ENCODE results near the gene RNF207.

Gene RNF207

GRCh38 chr1:6262555-6263420 is 56.9 kb downstream of the RNF207 start:
- in situ Hi-C loops (cut with MboI; ENCODE audit: low sequenced_read_pairs): loop anchor here (25.0 kb wide), 1 partner anchor 150 kb away; the partner anchor contains the start of genes ESPN and HES2

GRCh38 chr1:6263716-6264115 is 57.8 kb downstream of the RNF207 start:
- in situ Hi-C loops (cut with MboI; ENCODE audit: low sequenced_read_pairs): loop anchor here (25.0 kb wide), 1 partner anchor 149 kb away; the partner anchor contains the start of genes ESPN and HES2

- in situ Hi-C loops (cut with MboI; ENCODE audit: low sequenced_read_pairs): loop anchor here (25.0 kb wide), 1 partner anchor 147 kb away; the partner anchor contains the start of genes ESPN and HES2
These were observed 59.2 kb downstream of the RNF207 start for GRCh38 chr1:6265151-6265550.

- in situ Hi-C loops (cut with MboI; ENCODE audit: low sequenced_read_pairs): loop anchor here (25.0 kb wide), 1 partner anchor 146 kb away; the partner anchor contains the start of genes ESPN and HES2
These were observed 60.7 kb downstream of the RNF207 start for GRCh38 chr1:6266641-6267040.

- in situ Hi-C loops (cut with MboI; ENCODE audit: low sequenced_read_pairs): loop anchor here (25.0 kb wide), 1 partner anchor 144 kb away; the partner anchor contains the start of genes ESPN and HES2
These were observed 61.9 kb downstream of the RNF207 start for GRCh38 chr1:6267686-6268322.

GRCh38 chr1:6268415-6268814 is 62.5 kb downstream of the RNF207 start:
- in situ Hi-C loops (cut with MboI; ENCODE audit: low sequenced_read_pairs): loop anchor here (25.0 kb wide), 1 partner anchor 144 kb away; the partner anchor contains the start of genes ESPN and HES2

GRCh38 chr1:6269296-6269695 is 63.4 kb downstream of the RNF207 start:
- in situ Hi-C loops (cut with MboI; ENCODE audit: low sequenced_read_pairs): loop anchor here (25.0 kb wide), 1 partner anchor 143 kb away; the partner anchor contains the start of genes ESPN and HES2

- in situ Hi-C loops (cut with MboI; ENCODE audit: low sequenced_read_pairs): loop anchor here (25.0 kb wide), 1 partner anchor 142 kb away; the partner anchor contains the start of genes ESPN and HES2
These were observed 63.9 kb downstream of the RNF207 start for GRCh38 chr1:6269720-6270400.

- in situ Hi-C loops (cut with MboI; ENCODE audit: low sequenced_read_pairs): loop anchor here (25.0 kb wide), 1 partner anchor 142 kb away; the partner anchor contains the start of genes ESPN and HES2
These were observed 64.5 kb downstream of the RNF207 start for GRCh38 chr1:6270401-6270800.
